Measurements from ENCODE around the gene DCK.

GRCh38 chr4:71008196-71008595, 14.7 kb downstream of the DCK start:
- TF ChIP-seq CTCF (conservative IDR thresholded peaks at IDR 0.05; ENCODE audit: low read depth, low read length) (no peak), EZH2phosphoT487 (IDR thresholded peaks at IDR 0.05; ENCODE audit: borderline replicate concordance, low read length) (no peak), EZH2 (IDR thresholded peaks at IDR 0.05; ENCODE audit: low read length, unreplicated experiment) (no peak)
